ENCODE data around the gene CACNA1C.

DNA sequence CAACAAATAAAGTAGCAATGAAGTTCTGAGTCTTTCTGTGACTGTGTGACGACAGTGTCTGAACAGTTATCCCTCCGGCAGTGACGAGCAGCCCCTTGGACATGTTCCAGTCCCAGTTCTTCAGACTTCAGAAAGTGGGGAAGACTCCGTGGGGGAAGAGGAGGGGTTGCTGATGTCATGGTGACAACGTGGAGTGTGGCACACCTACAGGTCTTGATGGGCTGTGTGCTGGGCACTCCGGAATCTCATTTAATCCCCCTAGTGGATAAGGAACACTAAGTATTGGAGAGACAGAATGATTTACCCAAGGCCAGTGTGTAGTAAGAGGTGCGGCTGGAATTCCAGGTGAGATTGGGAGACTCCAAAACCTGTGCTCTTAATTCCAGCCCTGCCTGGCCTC lies 280.2 kb downstream of the CACNA1C start:
- TF ChIP-seq GATA2 (IDR thresholded peaks at IDR 0.05; ENCODE audit: low read depth, low read length) = no peak
- no peak for TF ChIP-seq GATA3 (IDR thresholded peaks at IDR 0.05; ENCODE audit: low read depth, low read length)
